AG04450 (cell line): Measurements from ENCODE around the gene KISS1R. TPM values are rescaled to one million over a fixed set of nuclear protein-coding genes. Genes with fewer than 3 reads are reported as not detected.
"Not testable (repeated sequence)": the region's sequence is repeated elsewhere in the genome, so short reads cannot be mapped to it uniquely, and the experiment has no call there.

Experiments used
- CTCF ChIA-PET: fragments of 300-600, 350-600 bp; formaldehyde crosslinking; extraction: SDS; loops from one replicate; lab custom pipeline; 2022; ENCODE audit warnings: antibody characterized with exemption, inconsistent platforms; lab: Charles Lee
- POLR2A ChIA-PET: fragments of 350-600 bp; formaldehyde crosslinking; extraction: SDS; loops from one replicate; lab custom pipeline; 2021; ENCODE audit warnings: antibody characterized with exemption, inconsistent platforms; lab: Yijun Ruan, JAX
- DNase-seq: peaks from one replicate; pipeline ENCODE4 v3.0.0-alpha.2; 2011; ENCODE audit warnings: low read depth, low spot score
- H3K27ac ChIP-seq: one replicate; pipeline ENCODE4 v1.5.1; 2012; ENCODE audit warnings: low read depth, low read length, control low read depth
- H3K27me3 ChIP-seq: one replicate; pipeline ENCODE4 v1.6.0; 2012; ENCODE audit warnings: low read length; ENCODE audit not compliant: control insufficient read depth, insufficient read depth
- H3K4me3 ChIP-seq: 2 replicates; pipeline ENCODE4 v1.5.1; 2011; ENCODE audit warnings: mild to moderate bottlenecking, low read depth, low read length, control low read depth
- H3K9me3 ChIP-seq: 2 replicates; pipeline ENCODE4 v1.5.1; 2012; ENCODE audit warnings: low read length; ENCODE audit not compliant: control insufficient read depth, insufficient read depth
- CTCF ChIP-seq: IDR thresholded peaks from 2 replicates; pipeline ENCODE4 v1.5.1; 2011; ENCODE audit warnings: low read depth, low read length, control low read depth, inconsistent platforms
- polyA plus RNA-seq: library from polyadenylated mRNA; depleted of rRNA; stranded (reverse); fragments of >200 nt; gene quantifications from 2 replicates; pipeline ENCODE4 v1.2.3, GENCODE V29; 2011

KISS1R gene
- polyA plus RNA-seq, 1 experiment, result not detected

- no peak overlapping the region for H3K4me3 ChIP-seq
- ChIA-PET POLR2A (no interaction called here), CTCF (no interaction called here)
- DNase-seq, result no peak
- H3K27ac ChIP-seq, result no peak overlapping the region
- H3K27me3 ChIP-seq, result no peaks in the 10 kb centered on the region
- H3K9me3 ChIP-seq, result peaks cover 9% of the 10 kb centered on the region; the same call in 1 of the 2 replicates
- no peak for TF ChIP-seq CTCF
Observed at GRCh38 chr19:873084-873483, 44.0 kb upstream of the KISS1R start.

- Histone ChIP-seq H3K27me3 (no peaks in the 10 kb centered on the region), H3K4me3 (no peak overlapping the region), H3K27ac (no peak overlapping the region), H3K9me3 (peaks cover 9% of the 10 kb centered on the region; the same call in 1 of the 2 replicates)
- ChIA-PET POLR2A (no interaction called here), CTCF (no interaction called here)
- TF ChIP-seq CTCF, result no peak
- no peak for DNase-seq
Observed at GRCh38 chr19:873561-874041, 43.5 kb upstream of the KISS1R start.

- peaks cover 9% of the 10 kb centered on the region; the same call in 1 of the 2 replicates for H3K9me3 ChIP-seq
- no peak for TF ChIP-seq CTCF
- POLR2A ChIA-PET, result no interaction called here
- H3K27me3 ChIP-seq, result no peaks in the 10 kb centered on the region
- DNase-seq, result no peak
- no peak overlapping the region for H3K4me3 ChIP-seq
- no peak overlapping the region for H3K27ac ChIP-seq
- CTCF ChIA-PET, result no interaction called here
Observed at GRCh38 chr19:875265-875879, 41.8 kb upstream of the KISS1R start.

GRCh38 chr19:876089-876488 lies 41.0 kb upstream of the KISS1R start:
- CTCF ChIA-PET, result no interaction called here
- H3K27ac ChIP-seq, result no peak overlapping the region
- peaks cover 9% of the 10 kb centered on the region; the same call in 1 of the 2 replicates for H3K9me3 ChIP-seq
- DNase-seq, result no peak
- POLR2A ChIA-PET, result no interaction called here
- no peaks in the 10 kb centered on the region for H3K27me3 ChIP-seq
- H3K4me3 ChIP-seq, result no peak overlapping the region
- TF ChIP-seq CTCF, result no peak

GRCh38 chr19:876780-877314 lies 40.3 kb upstream of the KISS1R start:
- DNase-seq, result no peak
- H3K27me3 ChIP-seq, result no peaks in the 10 kb centered on the region
- ChIA-PET CTCF (no interaction called here), POLR2A (interaction anchor here (0.7 kb wide), 1 partner anchor 33 kb away, joined by 3 read pairs; no protein-coding TSS in a partner anchor)
- no peak for TF ChIP-seq CTCF
- H3K4me3 ChIP-seq, result no peak overlapping the region
- peaks cover 16% of the 10 kb centered on the region; the same call in 1 of the 2 replicates for H3K9me3 ChIP-seq
- H3K27ac ChIP-seq, result no peak overlapping the region

GRCh38 chr19:877992-878660 lies 39.0 kb upstream of the KISS1R start:
- H3K27ac ChIP-seq, DNase-seq, H3K4me3 ChIP-seq, H3K27me3 ChIP-seq, POLR2A ChIA-PET: not testable (repeated sequence)
- peaks cover 11% of the 10 kb centered on the region; the same call in 1 of the 2 replicates for H3K9me3 ChIP-seq
- CTCF ChIA-PET, result interaction anchor here (0.8 kb wide), 1 partner anchor 124 kb away, joined by 3 read pairs; no protein-coding TSS in a partner anchor
